Right forelimb (tissue), 1 donor: ENCODE results near the gene SCRG1.

Experiments
- DNase-seq: peaks from one replicate; pipeline ENCODE4 v3.0.0-alpha.2; 2018

The SCRG1 gene

DNA sequence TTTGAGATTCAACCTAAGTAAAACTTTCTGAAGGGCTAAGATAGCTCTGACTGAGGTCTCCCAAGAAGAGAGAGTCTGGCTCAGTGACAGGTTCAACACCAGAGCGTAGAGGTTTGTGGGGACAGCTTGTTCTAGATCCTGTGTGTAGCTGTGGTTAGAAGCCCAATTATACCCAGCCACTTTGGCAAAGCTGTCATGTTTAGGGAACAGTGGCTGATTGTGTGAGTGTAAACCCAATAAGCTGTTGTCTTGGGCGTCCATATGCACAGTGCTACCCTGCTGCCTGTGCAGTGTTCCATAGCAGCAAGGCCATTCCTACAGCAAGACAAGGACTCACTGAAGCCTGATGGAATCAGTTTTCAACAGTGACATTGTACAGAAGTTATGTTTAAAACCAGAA, 11.2 kb upstream of the SCRG1 start:
- DNase-seq: no peak

DNA sequence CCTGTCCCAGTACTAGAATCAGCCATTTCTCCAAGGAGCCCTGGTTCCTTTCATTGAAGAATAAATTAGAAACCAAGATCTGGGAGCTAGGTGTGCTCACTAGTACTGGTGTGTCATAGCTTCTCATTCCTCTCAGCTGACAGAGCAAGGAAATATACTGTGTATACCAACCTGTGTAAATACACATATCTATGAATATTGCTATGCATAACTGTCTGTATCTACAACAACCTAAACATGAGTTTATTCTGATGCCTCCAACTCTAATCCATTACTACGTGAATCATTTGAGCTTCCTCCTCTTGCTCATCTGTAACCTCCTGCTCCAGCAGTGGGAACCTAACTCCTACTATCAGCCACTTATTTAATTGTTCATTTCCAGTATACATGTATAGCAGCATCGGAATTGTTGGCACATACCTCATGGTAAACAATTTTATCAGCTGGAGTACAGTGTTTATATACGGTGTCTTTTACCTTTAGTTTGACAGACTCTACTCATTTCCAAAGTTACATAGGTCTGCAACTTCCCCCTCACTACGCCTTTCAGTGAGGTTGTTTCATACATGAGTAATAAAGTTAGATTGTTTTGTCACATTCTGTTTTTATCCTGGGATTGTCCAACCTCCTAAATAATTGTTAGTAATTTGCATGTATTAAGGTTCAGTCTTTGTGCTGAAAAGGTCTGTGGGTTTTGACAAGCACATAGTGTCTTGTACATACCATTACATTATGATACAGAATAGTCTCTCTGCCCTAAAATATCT, 7.1 kb upstream of the SCRG1 start:
- DNase-seq: no peak

DNA sequence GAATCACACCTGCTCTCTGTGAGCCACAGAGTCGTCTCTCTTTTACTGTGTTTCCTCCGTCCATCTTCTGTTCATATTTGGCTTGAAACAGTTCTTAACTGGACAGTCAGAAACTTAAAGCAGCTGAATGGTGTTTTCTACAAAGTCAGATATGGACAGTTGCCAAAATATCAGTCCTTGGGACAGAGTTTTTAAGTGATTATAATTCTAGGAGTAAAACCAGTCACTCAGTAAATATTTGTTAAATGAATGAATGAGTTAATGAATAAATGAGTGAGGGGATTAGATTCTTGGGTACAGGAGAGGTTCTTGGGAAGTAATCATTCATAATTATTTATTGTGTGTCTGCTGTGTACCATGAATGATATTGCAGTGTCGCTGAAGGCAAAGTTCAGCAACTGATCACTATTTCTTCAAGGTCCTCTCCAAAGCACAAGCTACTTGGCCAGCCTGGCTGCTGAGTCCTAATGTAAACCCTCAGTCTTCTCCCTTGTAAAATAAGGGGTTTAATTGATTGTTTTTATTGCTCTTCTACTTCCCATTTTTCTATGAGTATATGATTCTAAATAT, 5.5 kb upstream of the SCRG1 start:
- no peak for DNase-seq

DNA sequence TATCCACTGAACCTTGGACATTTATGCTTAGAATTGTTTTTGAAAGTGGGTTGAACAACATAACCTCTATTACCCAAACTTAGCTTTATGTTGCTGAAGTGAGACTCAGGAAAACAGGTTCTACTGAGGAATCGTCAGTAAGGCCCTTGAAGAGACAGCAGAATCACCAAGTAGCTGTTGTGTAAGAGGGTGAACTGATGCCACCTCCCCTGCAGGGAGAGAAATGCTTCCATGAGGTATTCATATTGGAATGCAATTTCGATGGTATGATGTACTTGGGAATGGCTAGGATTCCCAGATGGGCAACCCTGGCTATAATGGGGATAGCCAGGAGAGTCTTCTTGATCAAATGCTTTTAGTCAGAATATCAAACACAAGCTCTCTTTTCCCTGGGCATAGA, 4.1 kb upstream of the SCRG1 start:
- DNase-seq: no peak

DNA sequence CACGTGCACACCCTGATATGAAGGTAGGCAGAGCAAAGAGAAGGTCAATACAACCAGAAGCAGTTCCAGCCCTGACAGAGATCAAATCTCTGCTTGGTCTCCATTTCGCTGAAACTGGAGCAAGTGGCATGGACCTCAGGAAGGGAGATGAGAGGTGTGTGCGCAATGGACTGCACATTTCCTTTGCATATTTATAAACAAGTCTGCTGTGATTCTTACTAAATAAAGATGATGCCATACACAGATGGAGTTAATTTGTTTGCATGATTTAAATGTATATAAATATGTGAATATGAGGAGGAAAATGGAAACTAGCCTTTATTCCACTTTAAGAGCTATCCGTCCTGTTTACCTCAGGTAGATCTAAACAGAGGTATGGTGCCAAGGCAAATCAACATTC, 2.1 kb upstream of the SCRG1 start:
- DNase-seq: no peak

DNA sequence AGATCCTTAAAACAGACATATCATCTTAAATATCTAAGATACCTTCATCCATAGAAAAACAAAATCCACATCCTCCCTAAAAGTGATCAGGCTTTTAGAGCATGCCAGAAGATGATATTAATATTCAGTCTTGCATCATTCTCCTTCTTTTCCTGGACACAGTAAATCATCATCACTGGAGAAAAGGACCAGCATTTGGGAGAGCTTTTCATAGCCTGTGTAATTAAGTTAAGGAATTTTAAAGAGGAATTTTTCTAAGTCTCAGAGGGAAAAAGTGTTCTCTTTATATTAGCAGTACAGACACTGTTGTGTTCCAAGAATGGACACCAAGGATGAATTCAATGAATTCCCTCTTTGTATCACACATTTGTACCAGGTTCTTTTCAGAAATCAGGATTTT, 696 bp downstream of the SCRG1 start:
- DNase-seq: no peak

DNA sequence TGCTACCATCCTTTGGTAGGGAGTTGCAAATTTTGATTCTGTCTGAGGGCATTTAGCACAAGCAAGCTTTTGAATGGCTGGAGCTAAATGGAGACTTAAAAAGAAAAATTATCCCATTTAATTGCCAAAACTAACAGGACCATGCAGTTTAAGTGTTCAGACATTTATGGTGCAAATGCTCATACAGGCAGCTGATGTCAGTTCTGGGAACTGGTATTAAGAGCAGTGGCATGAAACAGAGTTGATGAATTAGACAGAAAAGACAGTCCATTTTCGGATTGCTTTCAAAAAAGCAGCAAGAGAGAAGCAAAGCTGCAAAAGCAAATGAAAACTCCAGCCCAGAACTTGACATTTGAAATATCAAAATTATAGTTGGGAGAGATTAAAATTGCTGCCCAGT, 1.3 kb downstream of the SCRG1 start:
- DNase-seq: no peak

DNA sequence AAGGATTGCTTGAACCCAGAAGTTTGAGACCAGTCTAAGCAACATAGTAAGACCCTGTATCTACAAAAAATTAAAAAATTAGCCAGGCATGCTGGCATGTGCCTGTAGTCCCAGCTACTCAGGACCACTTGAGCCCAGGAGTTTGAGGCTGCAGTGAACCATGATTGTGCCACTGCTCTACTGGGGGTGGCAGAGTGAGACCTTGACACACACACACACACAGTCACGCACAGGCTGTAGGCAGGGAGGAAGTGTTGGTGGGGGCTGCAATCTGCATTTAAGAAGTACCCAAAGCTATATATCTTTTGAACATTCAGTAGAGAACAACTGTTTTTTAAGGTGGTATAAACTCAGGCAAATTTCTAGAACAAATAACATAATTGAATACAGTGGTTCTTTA, 7.2 kb downstream of the SCRG1 start:
- no peak for DNase-seq

DNA sequence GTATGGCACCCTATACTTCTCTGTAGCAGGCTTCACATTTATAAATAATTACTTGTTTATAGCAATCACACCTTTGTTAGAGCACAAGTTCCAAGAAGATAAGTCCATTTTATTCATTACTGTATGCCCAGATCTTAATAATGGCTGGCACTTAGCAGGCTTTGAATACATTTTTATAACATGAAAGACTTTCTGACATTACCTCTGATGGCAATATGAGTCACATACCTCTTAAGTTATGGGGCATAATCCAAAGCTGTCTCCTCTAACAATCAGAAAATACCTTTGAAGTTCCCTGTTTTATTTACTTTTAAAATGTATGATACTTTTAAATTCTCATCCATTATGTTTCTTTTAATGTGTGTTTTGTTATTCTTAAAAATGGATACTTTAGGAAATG, 12.2 kb downstream of the SCRG1 start:
- DNase-seq: no peak

DNA sequence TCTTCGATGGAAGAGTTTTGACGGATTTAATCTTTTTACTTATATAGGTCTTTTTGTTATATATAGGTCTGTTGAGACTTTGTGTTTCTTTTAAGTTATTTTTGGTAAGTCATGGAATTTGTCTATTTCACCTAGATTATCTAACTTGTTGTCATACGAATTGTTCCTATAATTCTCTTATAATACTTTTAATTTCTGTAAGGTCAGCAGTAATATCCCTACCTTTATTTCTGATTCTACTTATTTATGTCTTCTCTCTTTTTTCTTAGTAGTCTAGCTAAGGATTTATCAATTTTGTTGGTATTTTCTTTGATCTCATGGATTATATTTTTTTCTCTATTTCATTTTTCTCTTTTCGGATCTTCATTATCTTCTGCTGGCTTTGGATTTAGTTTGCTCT, 16.6 kb downstream of the SCRG1 start:
- no peak for DNase-seq

DNA sequence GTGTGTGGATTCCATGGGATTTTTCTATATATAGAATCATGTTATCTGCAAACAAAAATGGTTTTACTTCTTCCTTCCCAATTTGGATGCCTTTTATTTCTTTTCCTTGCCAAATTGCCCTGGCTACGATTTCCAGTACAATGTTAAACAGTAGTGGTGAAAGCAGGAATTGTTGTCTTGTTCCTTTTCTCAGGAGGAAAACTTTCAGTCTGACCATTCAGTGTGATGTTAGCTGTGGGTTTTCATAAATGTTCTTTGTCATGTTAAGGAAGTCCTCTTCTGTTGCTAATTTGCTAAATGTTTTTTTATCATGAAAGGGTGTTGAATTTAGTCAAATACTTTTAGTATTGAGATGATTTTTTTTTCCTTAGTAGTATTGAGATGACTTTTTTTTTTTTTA, 17.3 kb downstream of the SCRG1 start:
- DNase-seq: no peak

DNA sequence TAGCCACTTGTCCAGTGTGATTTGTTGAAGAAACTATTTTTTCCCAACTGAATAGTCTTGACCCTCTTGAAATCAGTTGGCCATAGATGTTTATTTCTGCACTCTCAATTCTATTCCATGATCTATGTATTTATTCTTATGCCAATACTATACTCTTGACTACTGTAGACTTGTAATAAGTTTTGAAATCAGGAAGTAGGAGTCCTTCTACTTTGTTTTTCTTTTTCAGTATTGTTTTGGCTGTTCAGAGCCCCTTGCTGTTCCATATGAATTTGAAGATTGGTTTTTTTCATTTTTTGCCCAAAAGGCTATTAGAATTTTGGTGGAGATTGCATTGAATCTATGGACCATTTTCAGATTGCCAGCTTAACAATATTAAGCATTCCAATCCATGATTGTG, 17.9 kb downstream of the SCRG1 start:
- no peak for DNase-seq

DNA sequence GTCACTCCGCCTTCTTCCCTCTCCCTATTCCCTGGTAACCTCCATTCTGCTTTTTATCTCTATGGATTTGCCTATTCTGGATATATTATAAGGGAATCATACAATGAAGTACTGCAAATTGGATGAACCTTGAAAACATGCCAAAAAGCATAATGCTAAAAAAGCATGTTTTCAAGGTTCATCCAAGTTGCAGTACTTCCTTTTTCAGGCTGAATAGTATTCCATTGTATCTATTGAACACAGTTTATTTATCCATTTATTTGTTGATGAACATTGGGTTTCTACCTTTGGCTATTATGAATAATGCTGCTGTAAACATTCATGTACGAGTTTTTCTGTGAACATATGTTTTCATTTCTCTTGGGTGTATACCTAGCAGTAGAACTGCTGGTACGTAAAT, 19.0 kb downstream of the SCRG1 start:
- DNase-seq: no peak

DNA sequence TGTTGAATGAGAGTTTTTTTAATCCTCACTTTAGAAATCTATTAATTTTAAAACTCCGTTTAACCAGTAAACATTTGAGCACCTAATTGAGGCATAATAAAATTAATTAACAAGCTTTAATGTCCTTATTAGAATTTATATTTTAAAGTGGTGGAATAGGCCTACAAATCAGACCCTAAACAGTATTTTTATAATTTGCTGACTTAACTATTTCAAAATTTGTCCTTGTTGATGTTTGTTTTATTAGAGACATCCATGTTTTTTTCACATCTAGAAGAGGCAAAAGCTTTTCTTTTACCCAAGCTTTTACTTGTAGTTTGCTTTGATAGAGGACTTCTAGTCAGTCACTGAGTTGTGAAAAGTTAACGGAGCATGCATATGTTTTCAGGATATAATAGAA, 24.3 kb downstream of the SCRG1 start:
- no peak for DNase-seq

DNA sequence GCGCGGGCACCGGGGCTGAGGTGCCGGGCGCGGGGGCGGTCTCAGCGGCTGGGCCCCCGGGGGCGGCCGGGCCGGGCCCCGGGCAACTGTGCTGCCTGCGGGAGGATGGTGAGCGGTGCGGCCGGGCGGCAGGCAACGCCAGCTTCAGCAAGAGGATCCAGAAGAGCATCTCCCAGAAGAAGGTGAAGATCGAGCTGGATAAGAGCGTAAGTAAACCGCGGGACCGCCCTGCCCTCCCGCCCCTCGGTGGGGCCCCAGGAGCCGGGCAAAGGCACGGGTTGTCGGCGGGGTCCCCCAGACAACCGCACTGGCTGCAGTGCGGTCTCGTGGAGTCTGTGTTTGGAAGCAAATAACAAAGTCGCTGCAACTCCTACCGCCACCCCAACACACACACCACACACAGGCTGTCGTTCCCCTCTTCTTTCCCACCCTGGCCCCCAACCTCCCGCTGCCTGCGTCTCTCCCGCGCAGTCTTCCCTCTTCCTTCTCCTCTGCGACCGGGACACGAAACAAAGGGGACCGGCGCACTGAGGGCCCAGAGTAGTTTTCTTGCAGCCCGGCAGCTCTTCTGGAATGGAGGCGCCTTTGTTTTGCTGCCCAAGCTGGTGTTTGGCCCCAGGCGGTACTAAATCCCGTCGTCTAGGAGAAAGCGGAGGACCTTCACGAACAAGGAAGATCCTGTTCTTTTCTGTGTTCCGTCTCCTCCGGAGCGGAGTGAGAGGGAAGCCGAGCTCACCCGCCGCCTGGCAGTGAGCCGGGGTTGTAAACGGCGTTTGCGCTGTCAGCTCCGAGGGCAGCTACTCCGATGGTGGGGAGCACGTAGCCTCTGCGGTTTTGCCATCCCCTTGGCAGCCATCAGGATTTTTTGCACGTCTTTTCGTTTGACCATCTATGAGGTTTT, 27.4 kb downstream of the SCRG1 start:
- peak; percentile 89 for DNase-seq

DNA sequence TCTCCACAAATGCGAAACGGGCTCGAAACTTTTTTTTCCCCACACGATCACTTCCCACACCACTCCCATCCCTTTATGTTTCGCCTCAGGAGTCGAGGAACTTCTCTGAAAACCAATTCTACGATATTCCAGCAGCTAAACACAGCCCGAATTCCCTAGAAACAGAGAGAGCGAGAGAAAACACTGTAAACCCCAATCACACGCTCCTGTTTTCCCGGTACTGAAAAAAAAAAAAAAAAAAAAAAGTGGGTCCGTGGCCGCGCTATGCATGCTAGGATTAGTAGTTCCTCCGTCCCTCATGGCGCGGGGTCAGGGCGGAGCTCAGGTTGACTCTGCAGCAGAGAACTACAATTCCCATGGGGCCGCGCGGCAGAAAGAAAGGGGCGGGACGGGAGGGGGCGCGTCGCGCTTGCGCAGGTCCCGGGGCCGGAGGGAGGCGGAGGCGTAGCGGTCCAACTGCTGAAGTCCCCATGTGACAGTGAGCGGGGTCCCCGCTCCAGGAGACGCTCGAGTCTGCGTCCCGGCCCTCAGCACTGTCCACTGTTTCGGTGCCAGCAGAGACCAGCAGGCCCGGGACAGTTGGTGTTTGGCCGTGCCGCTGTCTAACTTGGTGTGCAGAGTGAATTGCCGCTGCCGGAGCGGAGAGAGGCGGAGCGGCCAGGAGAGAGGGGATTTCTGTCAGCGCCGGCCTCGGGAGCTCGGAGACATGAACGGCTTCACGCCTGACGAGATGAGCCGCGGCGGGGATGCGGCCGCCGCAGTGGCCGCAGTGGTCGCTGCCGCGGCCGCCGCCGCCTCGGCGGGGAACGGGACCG, 28.2 kb downstream of the SCRG1 start, which contains the start of gene SAP30:
Gene SAP30, plus strand, starts transcription at position 478 of the 815 bp plus-strand sequence. Its CDS starts 229 bp downstream, at position 707.
- DNase-seq: peak; percentile 100

DNA sequence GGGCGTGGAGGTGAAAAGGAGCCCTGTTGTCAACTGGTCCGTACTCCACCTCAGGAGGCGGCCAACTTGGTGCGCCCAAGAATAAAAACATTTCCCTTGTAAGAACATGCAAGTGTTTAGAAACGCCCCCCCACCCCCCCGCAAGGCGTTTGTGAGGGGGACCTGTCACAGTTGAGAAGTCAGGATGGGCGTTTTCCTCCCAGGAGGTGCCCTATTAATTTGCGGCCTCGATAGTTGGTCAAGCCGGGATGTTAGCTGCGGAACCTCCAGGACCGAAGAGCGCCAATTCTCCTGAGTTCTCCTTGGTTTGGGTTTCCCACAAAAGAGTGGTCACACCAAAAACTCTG, 28.8 kb downstream of the SCRG1 start:
- DNase-seq: no peak

DNA sequence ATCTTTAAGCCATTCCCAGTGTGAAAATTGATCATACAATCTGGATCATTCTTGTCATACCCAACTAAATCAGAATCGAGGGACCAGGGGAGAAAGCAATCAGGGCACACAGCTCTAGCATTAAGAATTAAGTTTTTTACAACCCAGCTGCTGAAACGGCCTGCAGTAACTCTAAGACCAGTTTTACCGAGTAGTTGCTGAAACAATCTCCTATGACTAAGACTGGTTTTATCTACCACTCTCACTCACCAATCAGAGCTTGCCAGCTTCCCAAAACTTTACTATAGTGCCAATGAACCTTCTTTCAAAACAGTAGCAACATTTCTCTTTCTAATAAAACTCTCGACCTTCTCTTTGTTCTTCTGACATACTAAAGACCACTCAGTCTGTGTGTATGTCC, 31.0 kb downstream of the SCRG1 start:
- DNase-seq: no peak

DNA sequence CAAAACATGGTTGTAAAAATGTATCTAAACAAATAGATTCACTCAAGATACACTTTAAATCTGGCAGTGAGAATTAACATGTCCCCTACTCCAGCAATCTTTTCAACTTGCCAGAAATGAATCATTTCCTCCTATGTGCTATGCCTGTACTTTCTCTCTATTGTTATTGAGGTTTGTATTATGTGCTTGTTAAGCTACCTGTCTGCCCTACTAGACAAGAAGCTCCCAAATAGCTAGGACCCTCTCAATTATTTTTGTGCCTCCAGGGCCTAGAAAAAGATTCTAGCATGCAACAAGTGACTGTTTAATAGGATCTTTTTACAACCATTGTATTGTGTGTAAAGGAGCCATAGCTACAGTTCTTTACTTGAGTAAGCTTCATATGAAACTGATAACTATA, 31.6 kb downstream of the SCRG1 start:
- no peak for DNase-seq

DNA sequence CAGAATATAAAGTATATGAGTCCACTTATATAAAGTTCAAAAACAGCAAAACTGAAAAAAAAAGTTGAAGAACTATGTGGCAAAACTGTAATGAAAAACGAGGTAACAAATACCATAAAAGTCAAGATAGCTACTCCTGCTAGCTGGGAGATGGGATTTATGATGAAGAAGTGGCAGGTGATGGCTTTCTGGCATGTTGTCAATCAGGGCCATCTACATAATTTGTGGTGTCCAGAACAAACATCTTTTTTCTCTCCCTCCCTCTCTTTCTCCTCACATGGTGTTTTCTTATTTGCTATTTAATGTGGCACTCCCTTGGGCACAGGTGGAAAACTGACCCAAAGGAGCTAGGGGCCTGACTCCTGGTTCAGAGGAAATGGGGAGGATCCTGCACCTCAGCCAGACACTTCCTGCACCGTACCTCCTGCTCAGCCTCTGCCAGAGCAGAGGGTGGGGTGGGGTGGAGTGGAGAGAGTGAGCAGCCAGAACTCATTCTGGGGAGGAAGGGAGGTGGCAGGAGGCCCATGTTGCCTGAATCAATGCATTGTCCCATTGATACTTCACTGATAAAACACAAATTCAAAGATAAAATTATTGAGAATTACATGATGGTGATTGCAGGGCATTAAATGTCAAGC, 33.4 kb downstream of the SCRG1 start:
- DNase-seq: no peak

DNA sequence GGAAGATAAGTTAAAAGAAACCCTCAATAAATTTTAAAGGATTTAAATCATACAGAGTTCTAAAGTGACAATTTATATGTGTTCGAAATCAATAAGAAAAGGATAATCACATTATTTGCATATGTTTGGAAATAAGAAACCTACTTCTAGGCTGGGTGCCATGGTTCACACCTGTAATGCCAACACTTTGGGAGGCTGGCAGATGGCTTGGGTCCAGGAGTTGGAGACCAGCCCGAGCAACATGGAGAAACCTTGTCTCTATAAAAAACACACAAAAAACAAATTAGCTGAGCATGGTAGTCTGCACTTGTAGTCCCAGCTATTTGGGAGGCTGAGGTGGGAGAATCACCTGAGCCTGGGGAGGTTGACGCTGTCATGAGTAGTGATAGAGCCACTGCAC, 36.2 kb downstream of the SCRG1 start:
- no peak for DNase-seq

DNA sequence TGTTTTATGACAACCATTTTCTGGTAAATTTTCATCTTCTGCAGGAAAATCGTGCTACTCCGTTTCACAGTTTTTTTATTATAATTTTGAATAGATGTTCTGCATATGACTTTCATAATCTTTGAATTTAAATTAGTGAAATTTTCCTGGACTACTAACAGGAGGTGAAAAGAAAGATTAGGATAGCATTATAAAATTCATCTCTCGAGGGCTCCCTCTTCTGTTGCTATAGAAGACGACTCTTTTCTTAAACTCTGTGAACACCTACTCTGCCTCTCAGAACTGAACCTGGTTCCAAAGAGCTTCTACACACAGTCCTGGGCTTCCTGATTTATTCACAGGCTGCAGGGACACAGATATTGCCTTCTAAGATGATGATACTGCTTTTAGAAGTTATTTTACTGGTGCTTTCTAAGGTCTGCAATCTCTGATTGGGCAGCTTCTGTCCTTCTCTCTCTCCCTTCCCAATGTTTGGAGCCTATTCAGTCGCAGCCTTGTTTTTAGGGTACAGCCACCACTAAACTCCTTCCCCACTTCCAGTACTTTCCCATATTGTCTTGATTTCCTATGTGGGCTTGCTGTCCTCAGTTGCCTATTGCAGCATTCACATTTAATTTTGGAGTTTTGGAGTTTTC, 38.2 kb downstream of the SCRG1 start:
- no peak for DNase-seq
